Glutamatergic neuron (in vitro differentiated cells): ENCODE data around the gene SMAD5. TPM values are rescaled to one million over a fixed set of nuclear protein-coding genes. Genes with fewer than 3 reads are reported as not detected.

ENCODE experiments used
- DNase-seq: peaks from one replicate; pipeline ENCODE4 v3.0.0; 2022
- H3K27ac Mint-ChIP-seq: one replicate; pipeline ENCODE4 v1.8.0; 2020; ENCODE audit warnings: mild to moderate bottlenecking, mixed read lengths, inconsistent platforms; ENCODE audit not compliant: unreplicated experiment
- H3K27me3 Mint-ChIP-seq: one replicate; pipeline ENCODE4 v1.8.0; 2020; ENCODE audit warnings: mild to moderate bottlenecking, moderate library complexity, mixed read lengths, inconsistent platforms; ENCODE audit not compliant: unreplicated experiment
- H3K36me3 Mint-ChIP-seq: one replicate; pipeline ENCODE4 v1.8.0; 2020; ENCODE audit warnings: mild to moderate bottlenecking, mixed read lengths, inconsistent platforms; ENCODE audit not compliant: unreplicated experiment
- H3K4me1 Mint-ChIP-seq: one replicate; pipeline ENCODE4 v1.8.0; 2020; ENCODE audit warnings: mild to moderate bottlenecking, low read depth, mixed read lengths, inconsistent platforms; ENCODE audit not compliant: unreplicated experiment
- H3K4me3 Mint-ChIP-seq: one replicate; pipeline ENCODE4 v1.8.0; 2020; ENCODE audit warnings: mild to moderate bottlenecking, mixed read lengths, inconsistent platforms; ENCODE audit not compliant: unreplicated experiment
- H3K9me3 Mint-ChIP-seq: one replicate; pipeline ENCODE4 v1.8.0; 2020; ENCODE audit warnings: mild to moderate bottlenecking, moderate library complexity, mixed read lengths, inconsistent platforms; ENCODE audit not compliant: unreplicated experiment
- total RNA-seq: library from RNA; stranded (reverse); fragmentation: NEBNext Ultra II Directional; extraction: Animal tissue kit (Norgen Biotek cat#: 25700); gene quantifications from one replicate; pipeline ENCODE4 v1.2.1, GENCODE V29; 2021; ENCODE audit not compliant: unreplicated experiment
- TF ChIP-seq, protein P1 (sequence below): fragments of 200-600 bp; sonication (generic); IDR thresholded peaks from one replicate; pipeline ENCODE4 v1.5.0; 2021; ENCODE audit not compliant: partially characterized antibody, unreplicated experiment

The SMAD5 gene
- total RNA-seq, 1 donor from 2014 or later: 36.9 TPM

DNA sequence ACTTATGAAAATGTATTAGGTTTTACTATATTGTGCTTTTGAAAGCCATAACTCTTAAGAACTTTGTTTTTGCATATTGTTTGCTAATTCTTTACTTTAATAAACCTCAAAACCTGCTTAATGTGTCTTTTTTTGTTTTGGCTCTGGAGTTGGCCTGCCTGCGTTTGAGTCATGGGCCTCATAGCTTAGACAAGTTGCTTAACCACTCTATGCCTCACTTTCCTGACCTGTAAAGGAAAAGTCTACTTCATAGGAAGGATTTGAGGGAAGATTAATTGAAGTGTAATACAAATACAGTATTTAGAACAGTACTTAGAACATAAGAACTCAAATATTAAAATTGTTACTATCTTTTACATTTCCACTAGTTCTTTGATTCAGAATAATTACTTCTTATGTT is 50.0 kb downstream of the SMAD5 start:
- Mint-ChIP-seq H3K4me1 (no peaks in the 10 kb centered on the region), H3K27ac (no peak overlapping the region), H3K4me3 (no peak overlapping the region), H3K27me3 (no peaks in the 10 kb centered on the region), H3K9me3 (no peaks in the 10 kb centered on the region), H3K36me3 (peaks cover 4% of the 10 kb centered on the region)
- TF ChIP-seq, protein P1, sequence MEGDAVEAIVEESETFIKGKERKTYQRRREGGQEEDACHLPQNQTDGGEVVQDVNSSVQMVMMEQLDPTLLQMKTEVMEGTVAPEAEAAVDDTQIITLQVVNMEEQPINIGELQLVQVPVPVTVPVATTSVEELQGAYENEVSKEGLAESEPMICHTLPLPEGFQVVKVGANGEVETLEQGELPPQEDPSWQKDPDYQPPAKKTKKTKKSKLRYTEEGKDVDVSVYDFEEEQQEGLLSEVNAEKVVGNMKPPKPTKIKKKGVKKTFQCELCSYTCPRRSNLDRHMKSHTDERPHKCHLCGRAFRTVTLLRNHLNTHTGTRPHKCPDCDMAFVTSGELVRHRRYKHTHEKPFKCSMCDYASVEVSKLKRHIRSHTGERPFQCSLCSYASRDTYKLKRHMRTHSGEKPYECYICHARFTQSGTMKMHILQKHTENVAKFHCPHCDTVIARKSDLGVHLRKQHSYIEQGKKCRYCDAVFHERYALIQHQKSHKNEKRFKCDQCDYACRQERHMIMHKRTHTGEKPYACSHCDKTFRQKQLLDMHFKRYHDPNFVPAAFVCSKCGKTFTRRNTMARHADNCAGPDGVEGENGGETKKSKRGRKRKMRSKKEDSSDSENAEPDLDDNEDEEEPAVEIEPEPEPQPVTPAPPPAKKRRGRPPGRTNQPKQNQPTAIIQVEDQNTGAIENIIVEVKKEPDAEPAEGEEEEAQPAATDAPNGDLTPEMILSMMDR: no peak
- no peak for DNase-seq

DNA sequence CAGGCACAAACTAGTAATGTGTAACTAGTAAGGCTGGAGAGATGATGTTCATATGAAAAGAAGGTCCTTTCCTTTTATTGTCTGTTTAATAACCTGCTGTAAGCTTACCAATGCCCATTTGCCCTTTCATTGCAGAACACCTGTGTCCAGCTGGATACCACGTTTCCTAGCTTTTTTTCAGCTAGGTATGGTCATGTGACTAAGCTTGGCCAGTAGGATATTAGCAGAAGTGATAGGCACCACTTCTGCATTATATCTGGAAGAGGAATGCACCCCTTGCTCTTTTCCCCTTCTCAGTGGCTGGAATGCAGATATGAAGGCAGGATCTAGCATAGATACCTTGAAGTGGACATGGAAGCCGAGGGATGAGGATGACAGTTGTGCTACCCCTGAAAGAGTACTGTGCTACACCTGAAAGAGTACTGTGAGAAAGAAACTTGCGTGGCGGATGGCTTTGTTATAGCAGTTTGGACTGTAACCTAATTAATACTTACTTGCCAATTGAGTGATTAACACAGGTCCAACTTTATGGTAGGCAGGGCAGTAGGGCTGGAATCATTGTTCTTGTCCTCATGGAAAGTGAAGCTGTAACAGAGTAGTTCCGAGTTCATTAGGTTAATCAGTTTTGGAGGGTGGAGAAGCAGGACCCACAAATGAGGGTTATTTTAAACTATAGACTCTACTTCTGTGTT is 53.5 kb downstream of the SMAD5 start:
- Mint-ChIP-seq H3K27ac (no peak overlapping the region), H3K27me3 (peaks cover 6% of the 10 kb centered on the region), H3K9me3 (peaks cover under 1% of the 10 kb centered on the region), H3K36me3 (peaks cover 8% of the 10 kb centered on the region), H3K4me1 (peaks cover 4% of the 10 kb centered on the region), H3K4me3 (no peak overlapping the region)
- DNase-seq: no peak
- TF ChIP-seq, protein P1: no peak

- Mint-ChIP-seq H3K9me3 (peaks cover 2% of the 10 kb centered on the region), H3K36me3 (peaks cover 8% of the 10 kb centered on the region), H3K27ac (no peak overlapping the region), H3K4me3 (no peak overlapping the region), H3K27me3 (peaks cover 12% of the 10 kb centered on the region), H3K4me1 (peaks cover 8% of the 10 kb centered on the region)
- TF ChIP-seq, protein P1: no peak
- no peak for DNase-seq
Observed at GRCh38 chr5:136186796-136187195, 54.2 kb downstream of the SMAD5 start.

GRCh38 chr5:136188859-136189258 is 56.2 kb downstream of the SMAD5 start:
- TF ChIP-seq, protein P1: no peak
- Mint-ChIP-seq H3K36me3 (peaks cover 8% of the 10 kb centered on the region), H3K9me3 (peaks cover 2% of the 10 kb centered on the region), H3K4me3 (no peak overlapping the region), H3K4me1 (peaks cover 8% of the 10 kb centered on the region), H3K27me3 (peaks cover 16% of the 10 kb centered on the region), H3K27ac (no peak overlapping the region)
- DNase-seq: no peak

DNA sequence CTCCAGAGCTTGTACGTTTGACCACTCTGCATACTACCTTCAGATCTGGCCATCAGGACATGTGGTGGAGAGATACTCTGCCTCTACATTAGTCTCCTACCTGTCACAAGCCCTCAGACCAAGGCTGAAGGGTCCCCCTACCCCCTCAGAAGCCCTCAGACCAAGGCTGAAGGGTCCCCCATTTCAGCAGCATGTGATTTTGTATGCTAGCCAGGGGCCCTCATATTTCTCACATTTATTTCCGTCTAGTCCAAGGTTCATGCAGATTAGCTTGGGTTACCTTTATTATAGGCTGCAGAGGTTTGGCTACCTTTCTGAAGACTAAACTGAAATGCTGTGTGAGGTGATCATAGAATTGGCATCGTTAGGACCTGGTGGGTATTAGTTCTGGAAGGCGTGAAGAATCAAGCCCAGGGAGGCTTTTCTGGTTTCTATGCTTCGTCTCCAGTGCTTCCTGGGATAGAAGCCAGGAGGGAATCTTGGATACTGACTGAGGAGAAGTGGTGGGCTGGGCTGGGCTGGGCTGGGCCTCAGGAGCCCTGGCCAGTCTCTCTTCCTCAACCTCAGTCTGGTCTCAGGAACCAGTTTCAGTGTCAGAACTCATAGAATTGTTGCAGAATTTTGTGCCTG is 57.6 kb downstream of the SMAD5 start:
- Mint-ChIP-seq H3K27ac (no peak overlapping the region), H3K9me3 (peaks cover 6% of the 10 kb centered on the region), H3K4me1 (peaks cover 8% of the 10 kb centered on the region), H3K4me3 (no peak overlapping the region), H3K27me3 (peaks cover 26% of the 10 kb centered on the region), H3K36me3 (peaks cover 8% of the 10 kb centered on the region)
- TF ChIP-seq, protein P1: no peak
- DNase-seq: no peak
